ENCODE measurements around the gene SMIM20. TPM values are rescaled to one million over a fixed set of nuclear protein-coding genes. Genes with fewer than 3 reads are reported as not detected.

Gene SMIM20
- total RNA-seq, 2 experiments from 2014 or later = 44.0 to 53.8 TPM

DNA sequence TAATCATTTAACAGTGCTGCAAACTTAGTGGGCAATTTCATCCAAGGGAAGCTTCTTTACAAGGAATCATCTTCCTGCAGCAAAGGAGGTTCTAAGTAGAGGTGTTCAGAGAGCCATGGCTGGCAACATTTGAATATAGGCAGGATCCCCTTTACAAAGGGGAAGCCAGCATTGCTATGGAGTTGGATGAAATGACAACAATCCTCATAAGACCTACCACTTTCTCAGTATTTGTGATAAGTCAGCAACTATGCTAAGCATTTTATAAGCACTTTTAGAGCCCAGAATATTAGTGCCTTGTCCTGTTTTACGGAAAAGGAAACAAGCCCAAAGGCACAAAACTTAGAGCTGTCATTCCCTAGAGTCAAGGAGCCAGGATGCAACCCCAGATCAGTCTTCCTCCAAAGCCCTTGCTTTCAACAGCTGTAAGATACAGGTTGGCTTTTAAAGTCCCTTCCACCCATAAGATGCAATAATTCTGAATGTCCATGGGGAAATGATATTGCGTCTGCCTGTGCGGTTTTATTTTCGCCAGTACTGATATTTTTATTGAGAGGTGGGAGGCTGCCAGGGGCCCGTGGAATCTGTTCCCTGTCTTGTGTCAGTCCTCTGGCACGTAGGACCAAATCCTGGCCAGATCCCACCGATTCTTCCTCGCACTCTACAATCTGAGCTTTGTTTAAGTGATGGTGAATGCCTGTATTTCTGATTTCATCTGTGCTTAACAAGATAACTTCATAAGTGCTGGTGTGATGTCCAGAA is 59.1 kb downstream of the SMIM20 start:
- H4K20me1 ChIP-seq (ENCODE audit: insufficient read depth, low read length) = no peaks in the 10 kb centered on the region
- H3K36me3 ChIP-seq (ENCODE audit: insufficient read depth, low read length) = no peaks in the 10 kb centered on the region
- DNase-seq (ENCODE audit: low spot score) = no peak
- H3K9me2 ChIP-seq (ENCODE audit: insufficient read depth, low read length) = no peaks in the 10 kb centered on the region
- ChIA-PET CTCF (ENCODE audit: unreplicated experiment) (no interaction called here), POLR2A (interaction anchor here (0.6 to 1.3 kb wide), 4 partner anchors 15 to 118 kb away, joined by 3 to 4 read pairs (median 3); no protein-coding TSS in a partner anchor)
- H3K27ac ChIP-seq (ENCODE audit: low read depth, low read length, poor library complexity, severe bottlenecking) = no peak overlapping the region
- no peaks in the 10 kb centered on the region for H3K79me2 ChIP-seq (ENCODE audit: insufficient read depth, low read depth, low read length)
- intact Hi-C loops (cut with micrococcal nuclease; ENCODE audit: unreplicated experiment) = no loop called here
- H3K4me3 ChIP-seq (ENCODE audit: low read depth, low read length, poor library complexity, severe bottlenecking) = no peak overlapping the region
- no TSS peak for BruUV-seq (replicated peaks)
- H3K4me1 ChIP-seq (ENCODE audit: insufficient read depth, low read length, poor library complexity, severe bottlenecking) = peaks cover 35% of the 10 kb centered on the region
- H2AFZ ChIP-seq (ENCODE audit: low read length) = no peak overlapping the region
- H3K4me2 ChIP-seq (ENCODE audit: low read length) = no peak overlapping the region
- no peak for TF ChIP-seq EZH2phosphoT487 (IDR thresholded peaks at IDR 0.05; ENCODE audit: borderline replicate concordance, low read depth, low read length)
- TF ChIP-seq, protein P1, sequence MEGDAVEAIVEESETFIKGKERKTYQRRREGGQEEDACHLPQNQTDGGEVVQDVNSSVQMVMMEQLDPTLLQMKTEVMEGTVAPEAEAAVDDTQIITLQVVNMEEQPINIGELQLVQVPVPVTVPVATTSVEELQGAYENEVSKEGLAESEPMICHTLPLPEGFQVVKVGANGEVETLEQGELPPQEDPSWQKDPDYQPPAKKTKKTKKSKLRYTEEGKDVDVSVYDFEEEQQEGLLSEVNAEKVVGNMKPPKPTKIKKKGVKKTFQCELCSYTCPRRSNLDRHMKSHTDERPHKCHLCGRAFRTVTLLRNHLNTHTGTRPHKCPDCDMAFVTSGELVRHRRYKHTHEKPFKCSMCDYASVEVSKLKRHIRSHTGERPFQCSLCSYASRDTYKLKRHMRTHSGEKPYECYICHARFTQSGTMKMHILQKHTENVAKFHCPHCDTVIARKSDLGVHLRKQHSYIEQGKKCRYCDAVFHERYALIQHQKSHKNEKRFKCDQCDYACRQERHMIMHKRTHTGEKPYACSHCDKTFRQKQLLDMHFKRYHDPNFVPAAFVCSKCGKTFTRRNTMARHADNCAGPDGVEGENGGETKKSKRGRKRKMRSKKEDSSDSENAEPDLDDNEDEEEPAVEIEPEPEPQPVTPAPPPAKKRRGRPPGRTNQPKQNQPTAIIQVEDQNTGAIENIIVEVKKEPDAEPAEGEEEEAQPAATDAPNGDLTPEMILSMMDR (conservative IDR thresholded peaks at IDR 0.05; ENCODE audit: low read length) = no peak
- H3K9me3 ChIP-seq (ENCODE audit: low read length) = no peaks in the 10 kb centered on the region

DNA sequence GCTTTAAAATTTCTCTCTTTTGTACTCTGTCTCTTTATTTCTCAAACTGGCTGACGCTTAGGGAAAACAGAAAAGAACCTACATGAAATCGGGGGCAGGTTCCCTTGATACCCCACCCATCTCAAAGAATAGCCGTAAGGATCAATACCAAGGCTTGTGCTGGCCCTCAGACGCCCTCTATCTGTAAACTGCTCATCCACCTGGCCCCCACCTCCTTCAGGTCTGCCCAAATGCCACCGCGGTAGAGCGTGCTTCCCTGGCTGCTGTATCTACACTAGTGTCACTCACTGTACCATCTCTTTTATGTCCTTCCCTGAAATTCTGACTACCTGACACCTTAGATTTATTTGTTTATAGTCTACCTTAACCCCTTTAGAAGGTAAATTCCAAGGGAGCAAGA is 62.8 kb downstream of the SMIM20 start:
- intact Hi-C loops (cut with micrococcal nuclease; ENCODE audit: unreplicated experiment) = no loop called here
- H3K9me3 ChIP-seq (ENCODE audit: low read length) = no peaks in the 10 kb centered on the region
- H4K20me1 ChIP-seq (ENCODE audit: insufficient read depth, low read length) = no peaks in the 10 kb centered on the region
- no peaks in the 10 kb centered on the region for H3K9me2 ChIP-seq (ENCODE audit: insufficient read depth, low read length)
- H3K4me3 ChIP-seq (ENCODE audit: low read depth, low read length, poor library complexity, severe bottlenecking) = no peak overlapping the region
- CTCF ChIA-PET (ENCODE audit: unreplicated experiment) = no interaction called here
- no peak overlapping the region for H3K4me2 ChIP-seq (ENCODE audit: low read length)
- no peak overlapping the region for H2AFZ ChIP-seq (ENCODE audit: low read length)
- H3K4me1 ChIP-seq (ENCODE audit: insufficient read depth, low read length, poor library complexity, severe bottlenecking) = peaks cover 11% of the 10 kb centered on the region
- no TSS peak for BruUV-seq (replicated peaks)
- DNase-seq (ENCODE audit: low spot score) = no peak
- POLR2A ChIA-PET = no interaction called here
- no peak for TF ChIP-seq EZH2phosphoT487 (IDR thresholded peaks at IDR 0.05; ENCODE audit: borderline replicate concordance, low read depth, low read length)
- TF ChIP-seq, protein P1 (conservative IDR thresholded peaks at IDR 0.05; ENCODE audit: low read length) = 0 out of 2 replicates have a peak, but pooled peaks have one; percentile 26
- H3K36me3 ChIP-seq (ENCODE audit: insufficient read depth, low read length) = no peaks in the 10 kb centered on the region
- H3K79me2 ChIP-seq (ENCODE audit: insufficient read depth, low read depth, low read length) = no peaks in the 10 kb centered on the region
- no peak overlapping the region for H3K27ac ChIP-seq (ENCODE audit: low read depth, low read length, poor library complexity, severe bottlenecking)
